ENCODE measurements around the gene TNFRSF1B.
"Not testable (repeated sequence)": the region's sequence is repeated elsewhere in the genome, so short reads cannot be mapped to it uniquely, and the experiment has no call there.

Gene TNFRSF1B

GRCh38 chr1:12224092-12224491, 57.3 kb downstream of the TNFRSF1B start:
- DNase-seq = not testable (repeated sequence)

DNA sequence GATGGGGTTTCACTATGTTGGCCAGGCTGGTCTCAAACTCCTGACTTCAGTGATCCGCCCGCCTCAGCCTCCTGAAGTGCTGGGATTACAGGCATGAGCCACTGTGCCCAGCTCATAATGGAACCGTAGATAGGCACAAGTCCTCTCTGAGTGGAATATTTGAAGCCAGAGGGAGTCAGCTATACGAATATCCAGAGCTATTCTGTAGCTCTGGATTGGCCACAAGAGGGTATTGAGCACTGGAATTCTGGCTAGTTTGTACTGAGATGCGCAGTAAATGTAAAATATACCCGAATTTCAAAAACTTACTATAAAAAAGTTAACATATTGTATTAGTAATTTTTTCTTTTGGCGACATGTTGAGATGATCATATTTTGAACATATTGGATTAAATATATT, 62.2 kb downstream of the TNFRSF1B start:
- no peak for DNase-seq

- no peak for DNase-seq
Measured at GRCh38 chr1:12229386-12229834, 62.6 kb downstream of the TNFRSF1B start.

DNA sequence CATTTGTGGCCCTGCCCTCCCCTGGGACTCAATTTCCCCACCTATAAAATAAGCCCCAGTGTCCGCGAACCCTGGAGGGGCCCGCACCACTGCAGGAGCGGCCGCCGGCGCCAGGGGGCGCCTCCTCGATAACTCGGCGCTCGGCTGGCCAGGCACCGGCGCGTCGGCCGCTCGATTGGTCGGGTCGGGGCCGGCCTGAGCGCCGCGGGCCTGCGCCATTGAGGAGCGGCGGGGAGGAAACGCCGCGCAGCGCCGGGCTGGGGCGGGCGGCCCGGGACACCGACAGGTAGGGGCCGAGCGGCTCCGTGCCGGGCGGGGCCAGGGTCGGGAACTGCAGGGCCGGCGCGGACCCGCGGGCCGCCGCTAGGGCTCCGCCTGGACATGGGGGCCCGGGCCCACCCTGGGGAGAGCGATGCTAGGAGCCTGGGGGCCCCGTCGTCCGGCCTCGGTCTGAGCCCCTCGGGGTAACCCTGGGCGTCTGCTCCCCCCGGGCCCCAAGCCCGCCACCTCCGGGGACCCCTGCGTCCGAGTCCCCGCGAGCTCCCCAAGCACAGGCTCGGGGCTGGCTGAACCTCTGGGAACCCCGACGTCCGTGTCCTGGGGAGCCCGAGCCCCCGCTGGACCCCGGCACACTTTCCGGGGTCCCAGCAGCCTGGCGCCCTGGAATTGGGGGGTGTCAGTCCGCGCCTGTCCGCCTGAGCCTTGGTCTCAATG, 63.2 kb downstream of the TNFRSF1B start, which contains the start of gene VPS13D:
VPS13D (plus strand) TSS at position 196 of the 714 bp plus-strand sequence. CDS start 4,237 bp downstream, outside the sequence.
- DNase-seq = peak; percentile 94

GRCh38 chr1:12230549-12231275, 63.9 kb downstream of the TNFRSF1B start:
- peak; percentile 67 for DNase-seq

DNA sequence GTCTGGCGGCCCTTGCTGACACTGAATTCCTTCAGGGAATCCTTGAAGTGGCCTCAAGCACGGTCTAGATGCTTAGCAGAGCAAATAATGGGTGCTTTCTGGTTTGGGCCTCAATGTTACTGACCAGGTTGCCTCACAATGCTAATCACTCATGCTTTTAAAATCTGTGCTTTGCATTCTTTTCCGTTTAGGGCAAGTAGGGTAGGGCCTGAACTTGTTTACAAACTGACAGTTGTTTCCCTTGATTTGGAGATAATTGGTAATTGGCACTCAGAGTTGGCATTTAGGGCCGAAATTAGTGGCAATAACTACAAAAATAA, 64.4 kb downstream of the TNFRSF1B start:
- no peak for DNase-seq

DNA sequence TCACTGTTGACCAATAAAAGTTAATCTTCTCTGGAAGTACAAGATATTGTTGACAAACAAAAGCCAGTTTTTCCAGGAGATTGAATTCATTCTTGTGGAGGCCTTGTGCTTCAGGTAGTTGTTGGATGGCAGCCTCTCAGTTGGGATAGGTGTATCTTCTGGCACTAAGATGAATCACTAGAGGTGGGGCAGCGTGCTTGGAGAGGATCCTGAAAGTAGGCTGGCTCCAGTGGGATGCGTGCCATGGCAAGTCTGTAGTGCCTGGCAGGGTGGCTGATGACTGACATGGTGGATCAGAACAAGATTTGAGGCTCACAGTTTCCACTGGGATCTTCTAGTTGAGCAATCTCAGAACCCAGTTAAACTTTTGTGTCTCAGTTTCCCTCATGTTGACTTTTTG, 65.4 kb downstream of the TNFRSF1B start:
- DNase-seq = no peak

- DNase-seq = no peak
Measured at GRCh38 chr1:12244078-12244477, 77.3 kb downstream of the TNFRSF1B start.

GRCh38 chr1:12244585-12244984, 77.8 kb downstream of the TNFRSF1B start:
- DNase-seq = no peak

DNA sequence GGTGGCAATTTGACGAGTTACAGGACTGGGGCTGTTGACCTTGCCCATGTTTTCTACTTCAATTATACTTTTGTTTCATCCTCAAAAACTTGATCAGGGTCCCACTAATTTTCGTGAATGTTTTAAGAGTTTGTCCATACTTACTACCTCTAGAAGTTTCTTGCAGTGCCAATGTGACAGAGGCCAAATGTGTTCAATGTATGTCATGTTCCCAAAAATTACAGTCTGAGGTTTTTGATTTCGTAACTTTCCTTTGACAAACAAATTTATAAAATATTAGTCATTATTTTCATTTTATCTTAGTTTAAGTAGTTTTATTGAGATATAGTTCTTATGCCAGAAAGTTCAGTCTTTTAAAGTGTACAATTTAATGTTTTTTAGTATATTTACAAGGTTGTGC, 78.3 kb downstream of the TNFRSF1B start:
- no peak for DNase-seq

GRCh38 chr1:12245733-12246132, 78.9 kb downstream of the TNFRSF1B start:
- no peak for DNase-seq

- DNase-seq = no peak
Measured at GRCh38 chr1:12246584-12246983, 79.8 kb downstream of the TNFRSF1B start.

- DNase-seq = no peak
Measured at GRCh38 chr1:12249181-12249580, 82.4 kb downstream of the TNFRSF1B start.

DNA sequence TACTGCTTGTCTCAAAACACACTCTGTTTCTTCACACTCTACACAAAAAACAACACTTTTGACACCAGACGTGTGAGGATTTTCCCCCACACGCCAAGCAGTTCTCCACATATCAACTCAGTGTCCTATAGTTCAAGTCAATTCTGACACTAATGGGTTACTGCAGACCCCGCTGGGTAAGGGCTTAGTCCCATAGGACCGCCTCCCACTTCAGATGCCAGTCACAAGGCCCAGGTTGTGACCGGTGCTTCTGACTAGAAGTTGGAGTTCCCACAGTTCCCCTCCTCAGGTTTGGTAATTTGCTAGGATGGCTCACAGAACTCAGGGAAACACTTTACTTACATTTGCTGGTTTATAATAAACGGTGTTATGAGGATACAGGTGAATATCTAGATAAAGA, 83.0 kb downstream of the TNFRSF1B start:
- DNase-seq = no peak

DNA sequence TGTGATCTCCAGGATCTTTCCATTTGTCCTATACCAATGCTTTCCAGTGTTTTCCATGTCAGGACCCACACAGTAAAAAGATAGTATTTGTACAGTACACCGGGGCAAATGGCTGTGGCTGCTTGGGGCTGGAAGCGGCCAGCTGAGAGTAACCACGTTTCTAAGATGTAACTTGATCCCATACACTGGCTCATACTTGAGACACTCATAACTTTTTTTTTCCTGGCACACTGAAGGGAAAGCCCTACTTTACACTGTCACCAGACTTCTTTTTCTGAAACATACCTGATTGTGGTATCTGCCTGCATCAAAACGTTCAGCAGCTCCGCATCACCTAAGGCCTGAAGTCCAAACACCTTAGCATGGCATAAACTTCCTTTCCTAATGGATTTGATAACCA, 84.7 kb downstream of the TNFRSF1B start:
- no peak for DNase-seq

GRCh38 chr1:12255913-12256312, 89.1 kb downstream of the TNFRSF1B start:
- no peak for DNase-seq

- DNase-seq = no peak
Measured at GRCh38 chr1:12258272-12258671, 91.5 kb downstream of the TNFRSF1B start.

Data from activated effector memory CD4-positive, alpha-beta T cell treated with anti-CD3 and anti-CD28 coated beads, Interleukin-2, amount 50 U/mL, for 16 hours (primary cell).